Nephron progenitor cell (in vitro differentiated cells): ENCODE results near the gene LRRC36.
A peak's percentile ranks its signal among the peaks of the same experiment; 100 is the strongest.

Source experiments
- DNase-seq: peaks from one replicate; pipeline ENCODE4 v3.0.0; 2021
- H3K27ac Mint-ChIP-seq: 2 replicates; pipeline ENCODE4 v1.8.0; 2021; ENCODE audit warnings: mild to moderate bottlenecking, moderate library complexity, mixed read lengths
- H3K27me3 Mint-ChIP-seq: 2 replicates; pipeline ENCODE4 v1.8.0; 2021; ENCODE audit warnings: mild to moderate bottlenecking, low read depth, mixed read lengths; ENCODE audit not compliant: poor library complexity
- H3K36me3 Mint-ChIP-seq: 2 replicates; pipeline ENCODE4 v1.8.0; 2021; ENCODE audit warnings: low read depth, mixed read lengths
- H3K4me1 Mint-ChIP-seq: 2 replicates; pipeline ENCODE4 v1.8.0; 2021; ENCODE audit warnings: mixed read lengths
- H3K4me3 Mint-ChIP-seq: 2 replicates; pipeline ENCODE4 v1.8.0; 2021; ENCODE audit warnings: mild to moderate bottlenecking, moderate library complexity, mixed read lengths
- H3K9me3 Mint-ChIP-seq: 2 replicates; pipeline ENCODE4 v1.8.0; 2021; ENCODE audit warnings: mild to moderate bottlenecking, moderate library complexity, mixed read lengths
- CTCF ChIP-seq: fragments of 200-600 bp; sonication (generic); IDR thresholded peaks from 2 replicates; pipeline ENCODE4 v1.5.0; 2021; ENCODE audit warnings: antibody characterized with exemption

LRRC36 gene

GRCh38 chr16:67395458-67396158, 69.0 kb downstream of the LRRC36 start:
- Mint-ChIP-seq H3K36me3 (no peaks in the 10 kb centered on the region), H3K27me3 (peaks cover 33% of the 10 kb centered on the region), H3K4me1 (peaks cover 64% of the 10 kb centered on the region), H3K9me3 (no peaks in the 10 kb centered on the region), H3K4me3 (peak overlapping the region; percentile 18), H3K27ac (no peak overlapping the region)
- peak; percentile 34 for DNase-seq
- no peak for TF ChIP-seq CTCF

- H3K9me3 Mint-ChIP-seq, result no peaks in the 10 kb centered on the region
- DNase-seq, result peak; percentile 84
- no peak for TF ChIP-seq CTCF
- H3K27ac Mint-ChIP-seq, result peak overlapping the region; percentile 80
- H3K4me1 Mint-ChIP-seq, result peaks cover 60% of the 10 kb centered on the region
- peak overlapping the region; percentile 34 for H3K4me3 Mint-ChIP-seq
- H3K27me3 Mint-ChIP-seq, result peaks cover 33% of the 10 kb centered on the region
- H3K36me3 Mint-ChIP-seq, result no peaks in the 10 kb centered on the region
These were observed 69.8 kb downstream of the LRRC36 start for GRCh38 chr16:67396159-67397035.

GRCh38 chr16:67397036-67397801, 70.6 kb downstream of the LRRC36 start:
- Mint-ChIP-seq H3K27ac (peak overlapping the region; percentile 75), H3K9me3 (no peaks in the 10 kb centered on the region), H3K27me3 (peaks cover 31% of the 10 kb centered on the region), H3K36me3 (no peaks in the 10 kb centered on the region), H3K4me1 (peaks cover 58% of the 10 kb centered on the region), H3K4me3 (peak overlapping the region; percentile 18)
- DNase-seq, result peak; percentile 62
- TF ChIP-seq CTCF, result no peak

- H3K4me3 Mint-ChIP-seq, result no peak overlapping the region
- H3K9me3 Mint-ChIP-seq, result no peaks in the 10 kb centered on the region
- no peak for TF ChIP-seq CTCF
- peaks cover 57% of the 10 kb centered on the region for H3K4me1 Mint-ChIP-seq
- peaks cover 27% of the 10 kb centered on the region for H3K27me3 Mint-ChIP-seq
- H3K36me3 Mint-ChIP-seq, result no peaks in the 10 kb centered on the region
- no peak for DNase-seq
- no peak overlapping the region for H3K27ac Mint-ChIP-seq
These were observed 71.4 kb downstream of the LRRC36 start for GRCh38 chr16:67397812-67398545.

GRCh38 chr16:67398546-67399217, 72.1 kb downstream of the LRRC36 start:
- H3K27ac Mint-ChIP-seq, result no peak overlapping the region
- no peaks in the 10 kb centered on the region for H3K9me3 Mint-ChIP-seq
- no peak for TF ChIP-seq CTCF
- H3K36me3 Mint-ChIP-seq, result no peaks in the 10 kb centered on the region
- H3K4me3 Mint-ChIP-seq, result no peak overlapping the region
- peaks cover 61% of the 10 kb centered on the region for H3K4me1 Mint-ChIP-seq
- H3K27me3 Mint-ChIP-seq, result peaks cover 24% of the 10 kb centered on the region
- no peak for DNase-seq
